Mucosa of gallbladder (tissue), 1 donor: ENCODE results near the gene LRRC8C. TPM values are rescaled to one million over a fixed set of nuclear protein-coding genes. Genes with fewer than 3 reads are reported as not detected.

Experiments used
- DNase-seq: peaks from one replicate; pipeline ENCODE4 v3.0.0-alpha.2; 2020; ENCODE audit warnings: low spot score
- total RNA-seq: library from RNA; stranded (reverse); gene quantifications from one replicate; pipeline ENCODE4 v1.2.1, GENCODE V29; 2021
- donor health status: DM: no; HTN: no; CAD: no.

Gene LRRC8C
- total RNA-seq, 1 donor from 2014 or later: 6.0 TPM

- no peak for DNase-seq
These were observed 37.8 kb downstream of the LRRC8C start for GRCh38 chr1:89670711-89671110.

GRCh38 chr1:89671775-89672488, 39.0 kb downstream of the LRRC8C start:
- no peak for DNase-seq

- DNase-seq: no peak
These were observed 39.7 kb downstream of the LRRC8C start for GRCh38 chr1:89672489-89673183.

- DNase-seq: no peak
These were observed 40.3 kb downstream of the LRRC8C start for GRCh38 chr1:89673251-89673650.

GRCh38 chr1:89675677-89676076, 42.8 kb downstream of the LRRC8C start:
- DNase-seq: no peak

- DNase-seq: no peak
These were observed 48.3 kb downstream of the LRRC8C start for GRCh38 chr1:89681045-89681729.

- DNase-seq: no peak
These were observed 49.7 kb downstream of the LRRC8C start for GRCh38 chr1:89682611-89683010.

GRCh38 chr1:89685461-89685860, 52.5 kb downstream of the LRRC8C start:
- no peak for DNase-seq

- no peak for DNase-seq
These were observed 53.6 kb downstream of the LRRC8C start for GRCh38 chr1:89686520-89686919.

- no peak for DNase-seq
These were observed 54.3 kb downstream of the LRRC8C start for GRCh38 chr1:89687254-89687653.

GRCh38 chr1:89688607-89689006, 55.7 kb downstream of the LRRC8C start:
- DNase-seq: no peak

GRCh38 chr1:89689234-89689633, 56.3 kb downstream of the LRRC8C start:
- DNase-seq: no peak

GRCh38 chr1:89690595-89690994, 57.7 kb downstream of the LRRC8C start:
- no peak for DNase-seq

- no peak for DNase-seq
These were observed 59.9 kb downstream of the LRRC8C start for GRCh38 chr1:89692601-89693521.

- DNase-seq: no peak
These were observed 62.9 kb downstream of the LRRC8C start for GRCh38 chr1:89695847-89696246.

GRCh38 chr1:89697383-89697782, 64.5 kb downstream of the LRRC8C start:
- no peak for DNase-seq

- no peak for DNase-seq
These were observed 65.2 kb downstream of the LRRC8C start for GRCh38 chr1:89698020-89698560.

GRCh38 chr1:89698624-89699023, 65.7 kb downstream of the LRRC8C start:
- DNase-seq: no peak

GRCh38 chr1:89699451-89699986, 66.6 kb downstream of the LRRC8C start:
- DNase-seq: no peak

GRCh38 chr1:89701746-89702241, 68.9 kb downstream of the LRRC8C start:
- DNase-seq: no peak

- no peak for DNase-seq
These were observed 69.7 kb downstream of the LRRC8C start for GRCh38 chr1:89702520-89703045.
